ENCODE measurements around the gene ELOVL5.
A peak's percentile ranks its signal among the peaks of the same experiment; 100 is the strongest.

ELOVL5 gene

DNA sequence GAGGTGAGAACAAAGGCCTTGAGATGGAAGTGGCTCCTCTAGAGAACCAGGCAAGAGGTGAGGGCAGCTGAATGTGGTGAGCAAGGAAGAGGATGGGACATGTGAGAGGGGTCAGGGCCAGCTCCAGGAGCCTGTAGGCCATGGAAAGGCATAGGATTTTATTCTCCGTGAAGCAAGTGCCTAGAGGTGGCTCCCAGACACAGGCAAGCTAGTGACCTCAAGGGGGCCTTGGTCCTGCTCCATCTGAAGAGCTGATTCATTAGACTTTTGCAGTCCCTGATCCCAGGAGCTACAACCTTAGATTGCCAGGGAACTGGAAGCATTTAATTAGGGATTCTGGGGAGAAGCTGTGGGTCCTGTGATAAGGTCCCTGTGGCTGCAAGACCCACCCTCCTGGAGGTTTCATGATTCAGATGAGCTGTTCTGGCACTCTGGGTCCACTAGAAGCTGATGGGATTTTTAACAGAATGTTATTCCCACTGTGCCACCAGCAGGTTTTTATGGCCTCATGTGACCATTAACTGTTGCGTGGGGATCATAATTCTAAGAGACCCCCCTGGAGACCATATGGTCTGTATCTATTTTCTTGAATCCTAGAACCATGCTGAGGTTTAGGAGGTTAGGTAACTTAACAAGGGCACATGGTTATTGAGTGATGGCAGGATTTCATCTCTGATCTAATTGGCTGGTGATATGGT lies 90.5 kb downstream of the ELOVL5 start:
- TF ChIP-seq PKNOX1 (IDR thresholded peaks at IDR 0.05) (no peak), TARDBP (IDR thresholded peaks at IDR 0.05) (no peak), BHLHE40 (IDR thresholded peaks at IDR 0.05; ENCODE audit: borderline replicate concordance) (no peak), ZNF384 (IDR thresholded peaks at IDR 0.05) (no peak), FOXA1 (IDR thresholded peaks at IDR 0.05) (no peak), ELF4 (IDR thresholded peaks at IDR 0.05) (no peak), CTBP1 (IDR thresholded peaks at IDR 0.05; ENCODE audit: borderline replicate concordance) (no peak), ARNT (IDR thresholded peaks at IDR 0.05) (no peak), SP1 (IDR thresholded peaks at IDR 0.05) (no peak), HDGF (IDR thresholded peaks at IDR 0.05; ENCODE audit: borderline replicate concordance) (no peak), FOXK2 (IDR thresholded peaks at IDR 0.05) (no peak), SUZ12 (IDR thresholded peaks at IDR 0.05) (no peak), FOXM1 (IDR thresholded peaks at IDR 0.05; ENCODE audit: borderline replicate concordance) (no peak), L3MBTL2 (conservative IDR thresholded peaks at IDR 0.05) (no peak), NFRKB (IDR thresholded peaks at IDR 0.05) (no peak), LEF1 (IDR thresholded peaks at IDR 0.05; ENCODE audit: borderline replicate concordance) (no peak)
- CTCF ChIA-PET = no interaction called here
- POLR2A ChIA-PET = no interaction called here
- no peak for DNase-seq (ENCODE audit: extremely low spot score)

GRCh38 chr6:53257533-53257932 lies 91.2 kb downstream of the ELOVL5 start:
- TF ChIP-seq HDGF (IDR thresholded peaks at IDR 0.05; ENCODE audit: borderline replicate concordance) = no peak
- peak; percentile 83 for TF ChIP-seq PKNOX1 (IDR thresholded peaks at IDR 0.05)
- no peak for DNase-seq (ENCODE audit: extremely low spot score)
- CTCF ChIA-PET = no interaction called here
- POLR2A ChIA-PET = no interaction called here

GRCh38 chr6:53257001-53257400 lies 91.7 kb downstream of the ELOVL5 start:
- TF ChIP-seq HDGF (IDR thresholded peaks at IDR 0.05; ENCODE audit: borderline replicate concordance) (no peak), L3MBTL2 (conservative IDR thresholded peaks at IDR 0.05) (no peak), FOXK2 (IDR thresholded peaks at IDR 0.05) (no peak), PKNOX1 (IDR thresholded peaks at IDR 0.05) (no peak), TARDBP (IDR thresholded peaks at IDR 0.05) (no peak), ARNT (IDR thresholded peaks at IDR 0.05) (no peak), FOXM1 (IDR thresholded peaks at IDR 0.05; ENCODE audit: borderline replicate concordance) (no peak)
- DNase-seq (ENCODE audit: extremely low spot score) = no peak
- POLR2A ChIA-PET = no interaction called here
- CTCF ChIA-PET = no interaction called here

DNA sequence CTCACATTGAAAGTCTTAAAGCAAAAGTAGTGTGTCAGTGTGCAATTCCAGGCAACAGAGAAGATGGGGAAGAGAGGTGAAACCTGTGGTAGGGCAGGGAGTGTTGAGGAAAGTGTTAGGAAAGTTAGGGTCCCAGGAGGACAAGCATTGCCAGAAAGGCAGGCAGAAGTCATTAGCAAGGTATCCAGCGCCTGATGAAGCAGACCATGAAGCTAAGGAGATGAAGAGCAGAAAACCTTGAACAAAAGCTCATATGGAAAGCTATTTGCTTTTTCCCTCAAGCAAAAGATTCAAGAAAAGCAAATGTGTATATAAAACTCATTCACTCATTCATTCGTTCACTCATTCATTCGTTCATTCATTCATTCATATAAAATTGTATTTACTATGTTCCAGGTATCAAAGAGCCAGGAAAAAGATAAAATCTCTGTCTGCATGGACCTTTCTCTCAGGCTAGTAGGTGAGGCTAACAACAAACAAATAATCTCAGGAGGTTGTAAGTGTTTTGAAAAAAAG lies 96.5 kb downstream of the ELOVL5 start:
- CTCF ChIA-PET = no interaction called here
- TF ChIP-seq L3MBTL2 (conservative IDR thresholded peaks at IDR 0.05) = no peak
- no peak for TF ChIP-seq ZNF384 (IDR thresholded peaks at IDR 0.05)
- no peak for TF ChIP-seq FOXM1 (IDR thresholded peaks at IDR 0.05; ENCODE audit: borderline replicate concordance)
- POLR2A ChIA-PET = no interaction called here
- DNase-seq (ENCODE audit: extremely low spot score) = no peak

- ChIA-PET POLR2A (no interaction called here), CTCF (interaction anchor here (0.5 kb wide), 1 partner anchor 60 kb away, joined by 3 read pairs; no protein-coding TSS in a partner anchor)
- DNase-seq (ENCODE audit: extremely low spot score) = no peak
- TF ChIP-seq ARNT (IDR thresholded peaks at IDR 0.05) (no peak), SUZ12 (IDR thresholded peaks at IDR 0.05) (no peak), FOXA1 (IDR thresholded peaks at IDR 0.05) (no peak)
Observed at GRCh38 chr6:53251033-53251672, 97.6 kb downstream of the ELOVL5 start.

DNA sequence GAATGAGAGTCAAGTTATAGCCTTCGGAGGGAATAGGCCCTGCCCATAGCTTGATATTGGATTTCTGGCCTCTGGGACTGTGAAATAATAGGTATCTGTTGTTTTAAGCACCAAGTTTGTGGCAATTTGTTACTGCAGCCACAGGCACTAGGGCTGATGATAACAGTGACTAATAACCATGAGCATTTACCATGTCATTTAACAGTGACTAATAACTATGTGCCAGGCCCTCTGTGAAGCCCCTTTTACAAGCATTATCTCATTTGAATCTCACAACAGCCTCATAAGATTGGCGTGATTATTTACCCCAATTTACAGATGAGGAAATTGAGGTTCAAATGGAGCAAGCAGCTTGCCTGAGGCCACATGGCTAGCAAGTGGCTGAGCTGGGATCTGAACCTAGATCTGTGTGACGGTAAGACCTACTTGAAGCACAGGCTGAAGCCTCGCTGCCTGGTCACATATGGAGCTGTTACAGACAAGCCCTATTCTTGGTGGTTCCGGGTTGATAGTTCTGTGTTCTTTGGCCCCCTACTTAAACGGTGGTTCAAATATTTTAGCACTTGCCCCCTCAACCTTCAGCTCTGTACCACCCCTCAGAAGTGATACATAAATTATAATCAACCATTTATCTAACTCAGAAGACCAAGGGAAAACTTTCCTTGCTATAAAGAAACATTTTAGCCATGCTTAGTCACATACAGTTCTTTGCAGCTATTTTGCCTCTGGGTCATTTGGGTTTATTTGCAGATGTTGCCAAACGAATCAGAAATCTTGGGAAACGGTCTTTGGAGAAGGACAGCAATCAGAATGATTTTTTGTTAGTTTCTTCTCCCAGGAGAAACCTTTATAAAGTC lies 98.3 kb downstream of the ELOVL5 start:
- no peak for DNase-seq (ENCODE audit: extremely low spot score)
- CTCF ChIA-PET = interaction anchor here (0.5 kb wide), 1 partner anchor 59 kb away, joined by 3 read pairs; no protein-coding TSS in a partner anchor
- POLR2A ChIA-PET = no interaction called here
- TF ChIP-seq BHLHE40 (IDR thresholded peaks at IDR 0.05; ENCODE audit: borderline replicate concordance) = no peak
- TF ChIP-seq SUZ12 (IDR thresholded peaks at IDR 0.05) = no peak
- no peak for TF ChIP-seq FOXM1 (IDR thresholded peaks at IDR 0.05; ENCODE audit: borderline replicate concordance)
- TF ChIP-seq FOXA1 (IDR thresholded peaks at IDR 0.05) = no peak
- TF ChIP-seq CTBP1 (IDR thresholded peaks at IDR 0.05; ENCODE audit: borderline replicate concordance) = no peak
- TF ChIP-seq ELF4 (IDR thresholded peaks at IDR 0.05) = no peak
- no peak for TF ChIP-seq SP1 (IDR thresholded peaks at IDR 0.05)
- no peak for TF ChIP-seq FOXK2 (IDR thresholded peaks at IDR 0.05)
- TF ChIP-seq ZNF384 (IDR thresholded peaks at IDR 0.05) = no peak
- no peak for TF ChIP-seq L3MBTL2 (conservative IDR thresholded peaks at IDR 0.05)
- no peak for TF ChIP-seq TARDBP (IDR thresholded peaks at IDR 0.05)
- no peak for TF ChIP-seq LEF1 (IDR thresholded peaks at IDR 0.05; ENCODE audit: borderline replicate concordance)
- no peak for TF ChIP-seq NFRKB (IDR thresholded peaks at IDR 0.05)
- no peak for TF ChIP-seq HDGF (IDR thresholded peaks at IDR 0.05; ENCODE audit: borderline replicate concordance)
- no peak for TF ChIP-seq ARNT (IDR thresholded peaks at IDR 0.05)

Measured in HEK293T (cell line).